Transverse colon (tissue), 3 donors: Measurements from ENCODE around the gene CDHR2.

ENCODE experiments used
- CTCF ChIP-seq, 5 experiments: fragments of 200-600 bp in 3 of 5; fragments of 450-650 bp in 2 of 5; sonication (generic) in 3 of 5; IDR thresholded peaks; 1 replicate in 2 of 5; 2 replicates in 3 of 5; pipeline ENCODE4 v1.5.1; 2016 to 2017; ENCODE audit warnings: antibody characterized with exemption in 5 of 5, inconsistent platforms in 3 of 5, mild to moderate bottlenecking in 2 of 5, moderate library complexity in 1 of 5
- POLR2A ChIP-seq: fragments of 450-650 bp; IDR thresholded peaks from one replicate; pipeline ENCODE4 v1.6.1; 2016; ENCODE audit warnings: antibody characterized with exemption, mild to moderate bottlenecking, moderate library complexity

- no peak for TF ChIP-seq POLR2A
- no peak for TF ChIP-seq CTCF (IDR thresholded peaks at IDR 0.05)
Measured at GRCh38 chr5:176612008-176612407, 62.9 kb downstream of the CDHR2 start.
